Activated CD4-positive, alpha-beta T cell treated with anti-CD3 and anti-CD28 coated beads for 48 hours (primary cell): Measurements from ENCODE around the gene H2BK1.

ENCODE experiments used
- DNase-seq: peaks from one replicate; pipeline ENCODE4 v3.0.0-alpha.2; 2020

The H2BK1 gene

DNA sequence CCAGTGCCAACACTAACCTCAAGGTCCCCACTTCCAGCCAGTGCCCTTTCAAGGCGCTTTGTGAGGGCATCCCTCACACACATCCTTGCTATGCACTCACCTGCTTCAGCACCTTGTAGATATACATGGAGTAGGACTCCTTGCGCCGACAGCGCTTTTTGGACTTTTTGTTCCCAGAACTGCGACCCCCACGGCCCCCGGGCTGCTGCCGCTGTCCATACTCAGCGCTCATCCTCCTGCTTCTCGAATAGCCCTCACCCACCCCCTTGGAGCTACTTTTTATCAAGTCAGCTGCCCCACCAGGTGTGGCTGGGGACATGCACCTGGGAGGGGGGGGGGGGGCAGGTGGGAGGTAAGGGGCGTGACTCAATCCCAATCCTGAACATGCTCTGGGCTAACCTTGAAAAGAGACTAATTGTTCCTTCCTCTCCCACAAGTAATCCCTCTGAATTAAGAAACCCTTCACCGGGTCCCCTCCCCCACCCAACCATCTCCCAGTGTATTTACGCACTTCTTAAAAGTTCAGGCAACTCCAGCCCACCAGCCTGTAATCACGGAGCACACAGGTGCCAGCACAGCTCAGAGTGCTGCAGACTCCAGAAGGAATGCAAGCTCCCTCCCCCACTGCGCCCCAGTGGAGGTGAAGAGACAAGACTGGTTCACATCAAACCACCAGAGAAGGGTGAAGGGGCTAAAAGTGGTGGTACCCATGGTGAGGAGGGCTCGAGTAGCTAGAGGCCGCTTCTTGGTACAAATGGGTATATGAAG lies at the start of gene H2BK1:
TSS of gene H2BK1 (minus strand) at position 402 of the 768 bp plus-strand sequence. CDS start at position 232, 170 bp downstream.
- no peak for DNase-seq

GRCh38 chr7:151257990-151258389 lies 47.7 kb upstream of the H2BK1 start:
- DNase-seq: no peak

DNA sequence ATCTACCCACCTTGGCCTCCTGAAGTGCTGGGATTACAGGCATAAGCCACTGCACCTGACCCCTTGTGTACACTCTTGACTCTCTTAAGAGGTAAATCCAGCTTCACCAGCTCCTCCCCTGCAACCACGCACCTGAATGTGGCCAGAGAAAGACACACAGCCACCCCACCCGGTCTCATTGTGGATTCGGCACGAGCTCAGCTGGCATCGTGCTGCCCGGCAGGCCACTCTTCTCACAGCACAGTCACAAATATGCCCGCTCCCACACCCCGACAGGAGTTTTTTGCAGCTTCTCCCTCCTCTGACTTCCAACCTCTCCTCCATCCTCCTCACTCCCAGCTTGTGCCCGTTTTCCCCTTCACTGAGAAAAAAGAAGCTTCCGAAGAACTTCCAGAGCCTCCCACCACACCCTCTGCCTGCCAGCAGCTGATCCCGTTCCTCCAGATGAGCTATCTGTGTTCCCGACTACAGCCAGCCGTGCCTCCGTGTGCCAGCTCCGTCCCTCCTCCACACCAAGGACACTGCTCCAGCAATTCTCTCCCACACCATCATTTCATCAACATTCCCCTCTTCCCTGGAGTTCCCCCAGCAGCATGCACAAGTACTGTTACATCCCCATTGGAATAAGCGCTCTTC lies 46.2 kb upstream of the H2BK1 start:
- no peak for DNase-seq

GRCh38 chr7:151255390-151255789 lies 45.1 kb upstream of the H2BK1 start:
- no peak for DNase-seq

- no peak for DNase-seq
Measured at GRCh38 chr7:151254851-151255250, 44.6 kb upstream of the H2BK1 start.

DNA sequence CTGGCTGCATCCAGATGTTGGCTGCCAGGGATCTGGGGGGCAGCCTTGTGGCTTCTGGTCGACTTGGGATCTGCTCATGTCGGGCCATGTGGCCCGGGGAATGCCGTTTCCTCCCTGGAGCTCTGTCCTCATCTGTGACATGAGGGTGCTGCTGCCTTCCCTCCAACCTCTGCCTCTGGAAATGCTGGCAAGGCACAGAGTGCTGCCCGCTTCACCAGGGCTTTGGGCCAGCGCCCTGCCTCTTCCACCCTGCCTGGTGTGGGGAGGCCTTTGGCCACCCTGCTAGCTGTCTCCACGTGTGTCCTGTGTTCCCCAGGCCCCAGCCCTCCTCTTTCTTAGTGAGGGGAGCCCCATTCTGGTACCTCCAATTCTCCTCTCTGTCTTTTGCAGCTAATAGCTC lies 44.0 kb upstream of the H2BK1 start:
- no peak for DNase-seq

DNA sequence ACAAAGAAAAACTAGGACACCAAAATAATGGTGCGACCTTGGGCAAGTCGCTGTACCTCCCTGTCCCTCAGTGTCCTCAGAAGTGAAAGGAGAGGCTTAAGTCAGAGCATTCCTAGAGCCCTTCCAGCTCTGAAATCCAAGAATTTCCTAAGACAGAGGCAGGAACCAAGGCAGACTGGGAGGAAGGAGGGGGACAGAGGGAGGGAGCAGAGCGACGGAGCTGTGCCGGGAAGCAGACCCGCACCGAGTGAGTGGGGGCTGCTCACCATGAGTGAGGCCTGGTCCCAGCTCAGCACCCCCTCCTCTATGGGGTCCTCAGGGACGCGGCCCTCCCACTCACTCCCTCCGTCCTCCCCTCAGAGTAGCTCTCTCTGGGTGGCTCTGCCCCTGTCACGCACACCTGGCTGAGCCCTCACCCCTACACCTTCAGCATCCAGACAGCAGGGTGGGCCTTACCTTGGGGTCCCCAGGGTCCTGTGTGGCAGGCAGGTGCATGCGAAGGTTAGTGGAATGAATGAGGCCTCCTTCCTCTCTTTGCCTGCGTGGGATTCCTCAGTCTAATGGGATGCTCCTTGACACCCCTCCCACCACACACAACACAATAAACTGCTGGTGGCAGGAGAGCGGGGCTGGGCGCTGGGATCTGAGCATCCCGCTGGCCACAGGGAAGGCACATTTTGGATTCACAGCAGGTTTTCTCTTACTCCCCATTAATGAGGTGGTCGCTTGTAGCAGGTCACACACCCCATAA lies 42.8 kb upstream of the H2BK1 start:
- no peak for DNase-seq

DNA sequence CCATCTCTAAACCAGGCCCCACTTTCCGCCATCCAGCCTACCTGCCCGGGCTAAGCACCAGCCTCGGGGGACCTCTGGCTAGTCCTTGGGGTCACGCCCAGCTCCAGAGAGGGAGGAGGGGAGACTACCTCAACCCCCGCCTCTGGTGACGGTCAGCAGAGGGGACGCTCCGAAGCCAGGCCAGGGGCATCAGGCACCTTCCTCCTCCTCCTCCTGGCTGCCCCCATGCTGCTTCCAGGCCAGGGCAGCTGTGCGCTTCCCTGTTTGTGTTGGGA lies 42.2 kb upstream of the H2BK1 start:
- no peak for DNase-seq

DNA sequence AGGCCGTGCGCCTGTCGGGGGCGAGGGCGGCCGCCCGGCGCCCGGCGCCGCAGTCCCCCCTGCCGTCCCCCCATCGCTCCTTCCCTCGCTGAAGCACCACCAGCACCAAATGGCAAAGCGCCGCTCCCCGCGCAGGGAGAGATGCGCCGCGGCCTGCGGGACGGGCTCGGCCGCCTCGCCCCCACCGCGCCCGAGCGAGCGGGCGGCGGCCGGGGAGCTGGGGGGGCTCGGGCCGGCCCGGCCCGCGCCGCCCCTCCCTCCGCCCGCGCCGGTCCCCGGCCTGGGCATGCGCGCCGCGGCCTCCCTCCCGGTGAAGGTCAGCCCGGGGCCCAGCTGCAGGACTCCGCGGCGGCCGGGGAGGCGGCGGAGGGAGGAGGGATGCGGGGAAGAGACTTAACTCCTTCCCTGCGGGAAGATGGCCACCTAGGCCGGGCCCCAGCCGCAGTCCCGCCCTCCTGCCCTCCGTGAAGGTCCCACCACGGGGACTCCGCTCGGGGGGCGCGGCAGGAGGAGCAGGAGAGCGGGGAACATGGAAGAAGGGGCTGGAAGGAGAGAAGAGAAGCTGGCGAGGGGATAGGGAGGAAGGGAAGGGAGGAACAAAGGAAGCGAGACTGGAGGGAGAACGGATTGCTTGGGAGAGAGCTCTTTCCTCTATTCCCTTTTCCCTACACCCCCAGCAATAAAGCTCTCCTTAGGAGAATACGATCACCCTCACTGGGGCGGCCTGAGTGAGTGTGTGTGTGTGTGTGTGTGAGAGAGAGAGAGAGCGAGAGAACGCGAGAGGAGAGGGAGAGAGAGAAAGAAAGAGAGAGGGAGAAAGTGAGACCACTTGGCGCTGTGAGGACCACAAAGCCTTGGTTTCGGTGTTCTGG lies 41.6 kb upstream of the H2BK1 start:
- DNase-seq: no peak

- DNase-seq: no peak
Measured at GRCh38 chr7:151251328-151251688, 41.0 kb upstream of the H2BK1 start.

GRCh38 chr7:151250181-151251132 lies 40.2 kb upstream of the H2BK1 start:
- DNase-seq: no peak

GRCh38 chr7:151249732-151250072 lies 39.4 kb upstream of the H2BK1 start:
- DNase-seq: no peak

DNA sequence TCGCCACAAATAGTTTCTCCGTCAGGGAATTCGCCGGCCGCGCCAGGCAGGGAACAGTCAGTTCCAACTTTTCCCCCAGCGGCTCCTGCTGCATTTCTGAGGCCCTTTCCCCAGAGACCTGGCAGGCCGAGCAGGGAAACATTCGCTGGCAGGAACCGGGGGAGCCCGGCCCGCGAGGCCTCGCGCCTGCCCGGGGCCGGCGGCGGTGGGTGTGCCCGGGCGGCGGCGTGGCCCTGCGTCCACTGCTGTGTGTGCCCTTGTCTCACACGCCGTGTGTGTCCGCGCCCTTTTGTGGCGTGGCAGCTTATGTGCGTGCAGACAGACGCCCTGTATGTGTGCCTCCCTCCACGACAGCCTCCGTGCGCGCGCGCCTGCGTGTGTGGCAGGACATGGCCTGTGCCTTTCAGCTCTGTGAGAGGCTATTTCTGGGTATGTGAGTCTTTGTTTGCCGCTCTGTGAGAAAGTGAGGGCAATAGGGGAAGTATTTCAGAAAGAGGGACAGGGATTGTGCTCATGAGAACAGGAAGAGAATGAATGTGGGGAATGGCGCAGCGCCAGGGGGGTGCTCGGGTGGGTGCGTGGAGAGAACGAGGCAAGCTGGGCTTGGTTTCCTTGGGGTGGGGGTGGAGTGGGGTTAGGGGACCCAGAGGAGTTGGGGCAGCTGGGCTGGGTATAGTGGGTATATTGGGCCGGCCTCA lies 38.9 kb upstream of the H2BK1 start:
- DNase-seq: peak; percentile 46

GRCh38 chr7:151248346-151249033 lies 38.2 kb upstream of the H2BK1 start, which contains the start of gene SMARCD3:
Gene SMARCD3, minus strand, starts transcription at chr7:151248694. Its CDS starts 132 bp downstream, at chr7:151248562.
- DNase-seq: no peak

DNA sequence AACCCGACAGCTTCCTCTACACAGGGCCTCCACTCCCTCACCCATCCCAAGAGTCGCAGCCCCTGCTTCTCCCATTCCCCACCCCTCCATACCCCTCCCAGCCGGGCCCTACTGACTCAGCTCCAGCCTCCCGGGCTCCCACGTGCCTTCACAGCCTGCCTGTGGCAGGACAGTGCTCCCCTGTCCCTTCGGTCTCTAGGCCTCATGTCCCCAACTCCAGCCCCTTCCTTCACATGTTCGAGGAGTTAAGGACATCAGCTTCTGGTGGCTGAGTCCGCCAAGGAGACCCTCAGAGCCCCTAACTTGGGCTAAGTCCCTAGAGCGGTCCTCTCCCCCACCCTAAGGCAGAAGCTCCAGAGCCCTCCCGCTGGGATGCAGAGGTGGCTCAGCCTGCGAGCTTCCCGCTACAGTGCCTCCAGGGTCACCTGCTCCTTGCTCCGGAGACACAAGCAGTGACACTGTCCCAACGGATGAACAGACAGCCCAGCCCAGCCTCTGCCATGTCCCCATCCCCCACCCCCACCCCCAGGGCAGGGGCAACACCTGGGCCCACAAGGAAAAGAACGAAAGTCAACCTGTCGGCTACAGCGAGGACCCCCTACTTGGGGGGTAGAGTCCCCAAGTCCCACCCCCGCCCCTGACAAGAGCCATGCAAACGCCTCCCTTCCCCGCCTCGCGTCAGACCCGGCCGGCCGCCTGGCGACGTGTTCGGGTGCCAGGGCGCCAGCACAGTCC lies 37.5 kb upstream of the H2BK1 start:
- no peak for DNase-seq

- no peak for DNase-seq
Measured at GRCh38 chr7:151246851-151247580, 36.7 kb upstream of the H2BK1 start.

DNA sequence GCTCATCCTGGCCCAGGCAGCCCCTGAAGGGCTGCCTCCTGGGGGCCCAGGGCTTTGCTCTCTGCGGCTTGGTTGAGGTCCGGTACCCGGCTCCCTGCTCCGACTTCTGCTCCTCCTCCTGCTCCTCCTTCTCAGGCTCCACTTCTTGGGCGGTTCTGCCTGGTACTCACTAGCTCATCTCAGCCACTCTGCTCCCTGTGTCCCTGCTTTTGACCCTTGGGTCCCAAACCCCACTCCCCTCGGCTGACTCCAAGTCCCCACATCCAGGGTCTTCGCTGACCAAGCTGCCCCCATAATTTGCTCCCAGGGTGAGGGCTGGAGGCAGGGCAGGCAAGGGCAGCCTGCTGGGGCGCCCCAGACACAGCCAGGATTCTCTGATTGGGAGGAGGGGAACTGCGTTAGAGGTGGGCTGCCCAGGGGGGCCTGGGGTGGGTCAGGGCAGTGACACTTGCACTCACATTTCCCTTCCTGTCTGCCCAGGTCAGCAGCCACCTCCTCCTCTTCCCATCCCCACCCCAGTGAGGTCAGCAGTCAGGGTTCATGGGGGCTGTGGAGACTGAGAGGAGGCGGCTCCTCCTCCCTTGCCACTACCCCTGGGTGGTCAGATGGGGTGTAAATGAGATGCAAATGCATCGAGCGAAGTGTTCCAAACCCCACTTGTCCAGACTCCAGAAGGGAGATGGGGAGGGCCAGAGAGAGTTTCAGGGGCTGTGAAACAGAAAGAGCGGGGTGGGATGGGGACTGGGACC lies 36.0 kb upstream of the H2BK1 start:
- no peak for DNase-seq

GRCh38 chr7:151245360-151246101 lies 35.2 kb upstream of the H2BK1 start:
- DNase-seq: peak; percentile 72
